Measurements from ENCODE around the gene SNU13. TPM values are rescaled to one million over a fixed set of nuclear protein-coding genes. Genes with fewer than 3 reads are reported as not detected.

SNU13 gene
- total and polyA plus RNA-seq, 2 of the 4 experiments (the other 2 are of a cell fraction): 122 to 185 TPM

DNA sequence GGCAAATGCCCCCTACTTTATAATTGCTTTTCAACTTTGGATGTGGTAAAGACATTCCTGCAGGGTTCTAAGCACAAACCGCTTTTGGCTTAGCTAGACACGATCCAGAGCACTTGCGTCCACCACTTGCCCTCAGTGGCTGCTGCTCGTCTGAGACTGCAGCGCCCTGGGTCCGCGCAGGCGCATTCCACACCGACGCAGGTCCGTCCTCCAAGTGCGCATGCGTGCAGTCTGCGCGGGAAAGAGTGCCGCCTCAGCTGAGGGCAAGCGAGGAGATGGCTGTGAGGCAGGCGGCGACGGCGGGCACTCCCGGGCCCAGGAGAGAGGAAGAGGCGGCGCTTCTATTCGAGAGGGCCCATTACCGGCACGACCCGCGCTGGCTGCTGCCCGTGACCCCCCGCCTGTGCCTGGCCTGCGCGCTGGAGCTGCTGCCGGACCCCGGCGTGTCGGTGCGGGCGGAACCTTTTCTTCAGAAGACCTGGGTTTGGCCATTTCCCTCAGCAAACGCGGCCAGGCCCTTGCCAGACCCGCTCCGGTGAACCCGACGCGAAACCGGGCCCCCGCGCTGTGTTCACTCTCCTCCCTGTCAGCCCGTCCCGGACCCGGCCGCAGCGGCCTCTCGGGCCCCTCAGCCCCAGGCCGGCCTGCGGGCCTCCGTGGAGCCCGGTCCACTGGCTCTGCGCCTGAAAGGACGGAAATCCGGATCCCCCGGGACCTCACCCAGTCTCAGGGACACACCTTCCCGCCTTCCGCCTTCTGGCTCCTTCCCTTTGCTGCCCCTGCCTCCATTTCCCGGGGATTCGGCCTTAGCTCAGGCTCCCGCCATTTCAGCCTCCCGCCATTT, 10.8 kb upstream of the SNU13 start, which contains the start of gene MEI1 (continued):
- no peak for TF ChIP-seq ELK1 (IDR thresholded peaks at IDR 0.05; ENCODE audit: borderline replicate concordance, low read depth, low read length)
- TF ChIP-seq RAD21 (IDR thresholded peaks at IDR 0.05; ENCODE audit: low read length): no peak

Data from IMR-90 (cell line).